Sigmoid colon (tissue), 7 donors: ENCODE measurements around the gene CDKN3. TPM values are rescaled to one million over a fixed set of nuclear protein-coding genes. Genes with fewer than 3 reads are reported as not detected.

Source experiments
- DNase-seq: peaks from one replicate; pipeline ENCODE4 v3.0.0-alpha.2; 2019
- H3K27ac ChIP-seq, 4 donors: fragments of 200-600 bp; sonication (generic); one replicate each; pipeline ENCODE4 v1.5.1; 2016 to 2019; ENCODE audit warnings: mild to moderate bottlenecking in 1 of 4
- H3K27me3 ChIP-seq, 3 donors: fragments of 200-600 bp; sonication (generic); one replicate each; pipeline ENCODE4 v1.5.1; 2019; ENCODE audit warnings: mild to moderate bottlenecking in 1 of 3
- H3K36me3 ChIP-seq, 4 donors: fragments of 200-600 bp; sonication (generic); one replicate each; pipeline ENCODE4 v1.5.1; 2016 to 2019
- H3K4me1 ChIP-seq, 4 donors: fragments of 200-600 bp; sonication (generic); one replicate each; pipeline ENCODE4 v1.5.1; 2017 to 2019
- H3K4me3 ChIP-seq, 4 donors: fragments of 200-600 bp; sonication (generic); one replicate each; pipeline ENCODE4 v1.5.1; 2017 to 2019; ENCODE audit warnings: mild to moderate bottlenecking in 2 of 4, moderate library complexity in 1 of 4
- H3K9me3 ChIP-seq, 4 donors: fragments of 200-600 bp in 3 of 4; sonication (generic) in 3 of 4; one replicate each; pipeline versions ENCODE4 v1.5.1 to v1.6.1; 2013 to 2019
- CTCF ChIP-seq, 4 experiments: fragments of 450-650 bp in 3 of 4; fragments of 200-600 bp in 1 of 4; IDR thresholded peaks; one replicate each; pipeline ENCODE4 v1.5.1; 2016 to 2019; ENCODE audit warnings: antibody characterized with exemption in 4 of 4, mild to moderate bottlenecking in 3 of 4, moderate library complexity in 2 of 4
- EP300 ChIP-seq, 4 donors: sonication (generic); formaldehyde crosslinking; IDR thresholded peaks; one replicate each; pipeline ENCODE4 v1.6.1; 2017; ENCODE audit warnings: antibody characterized with exemption in 4 of 4
- POLR2A ChIP-seq, 2 donors: fragments of 450-650 bp; IDR thresholded peaks; one replicate each; pipeline ENCODE4 v1.6.1; 2016; ENCODE audit warnings: antibody characterized with exemption in 2 of 2, mild to moderate bottlenecking in 2 of 2, moderate library complexity in 2 of 2
- POLR2AphosphoS5 ChIP-seq, 4 donors: sonication (generic); formaldehyde crosslinking; IDR thresholded peaks; one replicate each; pipeline ENCODE4 v1.6.1; 2017; ENCODE audit warnings: antibody characterized with exemption in 4 of 4
- WGBS, 2 donors: extraction: QIAGEN DNeasy Blood & Tissue Kit; methylation state at CpG; one replicate each; pipeline ENCODE4 v1.1.7; 2013; 5-methylcytosine and 5-hydroxymethylcytosine counted together
- intact Hi-C: fragments of 100-400 bp; cut with DNase I; formaldehyde crosslinking; loops from one replicate; pipeline ENCODE4 v1.15.1; 2023
- polyA plus RNA-seq, 3 donors: library from polyadenylated mRNA; stranded (reverse); fragments of 200-250 nt; gene quantifications; one replicate each; pipeline ENCODE4 v1.2.3, GENCODE V29; 2013
- total RNA-seq, 4 donors: library from RNA; depleted of rRNA; stranded (reverse); fragments of >200 nt; gene quantifications; one replicate each; pipeline ENCODE4 v1.1.0, GENCODE V29; 2016
- donor health status: healthy with polysubstance abuse.
- donor health status: Bipolar disorder and iron deficiency.
- donor health status: healthy.

CDKN3 gene
- total and polyA plus RNA-seq, 7 donors = 1.1 to 41.8 (median 6.6) TPM; not detected in 1

- intact Hi-C loops = no loop called here
- Histone ChIP-seq H3K4me1 (peaks cover 0 to 9% (median 3%) of the 10 kb centered on the region in 4 donors), H3K27me3 (no peaks in the 10 kb centered on the region), H3K4me3 (no peak overlapping the region), H3K36me3 (no peaks in the 10 kb centered on the region), H3K9me3 (no peaks in the 10 kb centered on the region), H3K27ac (no peak overlapping the region)
- 50 to 59% methylated on average over 5 of the region's 5 CpGs for WGBS, 2 donors
- no peak for DNase-seq
- TF ChIP-seq EP300 (IDR thresholded peaks at IDR 0.05) = no peak
These were observed 33.9 kb upstream of the CDKN3 start for GRCh38 chr14:54362759-54363437.

DNA sequence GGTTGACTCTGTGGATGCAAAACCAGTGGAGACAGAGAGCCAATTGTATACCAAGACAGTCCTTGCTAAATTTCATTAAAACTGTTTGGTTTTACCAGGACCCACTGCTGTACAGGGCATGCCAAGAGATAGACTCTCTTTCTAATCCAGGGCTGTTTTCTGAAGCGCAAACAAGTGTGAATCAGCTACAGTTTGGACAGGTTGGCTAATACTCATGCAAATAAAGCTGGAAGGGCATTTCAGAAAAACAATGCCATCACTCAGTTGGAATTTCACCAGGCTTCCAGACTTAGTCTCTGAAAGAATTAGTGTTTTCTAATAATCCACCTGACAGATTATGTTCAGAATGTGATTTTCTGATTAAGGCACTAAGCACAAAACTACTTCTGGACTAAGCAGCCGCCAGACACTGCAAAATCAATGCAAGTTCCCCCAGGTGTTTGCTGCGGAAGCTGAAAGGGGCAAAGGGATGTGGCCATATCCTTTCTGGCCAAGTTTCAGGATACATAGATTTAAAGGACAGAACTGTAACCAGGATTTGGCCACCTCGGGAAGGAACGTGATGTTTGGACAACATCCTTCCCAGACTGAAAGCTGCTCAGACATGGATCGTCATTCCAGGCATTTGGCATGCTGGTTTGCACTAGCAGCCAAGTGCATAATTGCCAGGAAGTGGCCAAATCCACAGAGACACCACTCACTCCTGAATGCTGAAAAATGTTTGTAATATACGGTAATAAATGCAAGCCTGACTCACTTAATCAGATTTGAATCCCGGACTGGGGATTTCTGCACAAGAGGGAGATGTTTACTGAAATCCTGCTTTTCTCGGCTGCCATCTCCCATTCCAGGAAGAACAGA lies 32.0 kb upstream of the CDKN3 start:
- Histone ChIP-seq H3K36me3 (no peaks in the 10 kb centered on the region), H3K27me3 (no peaks in the 10 kb centered on the region), H3K4me1 (peaks cover 0 to 9% (median 3%) of the 10 kb centered on the region in 4 donors), H3K27ac (peak overlapping the region in 1 of 4 donors; percentile 57), H3K9me3 (no peaks in the 10 kb centered on the region), H3K4me3 (no peak overlapping the region)
- 66 to 74% methylated on average over 9 of the region's 9 CpGs for WGBS, 2 donors
- intact Hi-C loops = no loop called here
- DNase-seq = no peak
- TF ChIP-seq POLR2AphosphoS5 (IDR thresholded peaks at IDR 0.05) = peak in 3 of 4 donors; percentile 14 to 74 (median 54)
- no peak for TF ChIP-seq POLR2A (IDR thresholded peaks at IDR 0.05)
- TF ChIP-seq EP300 (IDR thresholded peaks at IDR 0.05) = peak in 2 of 4 donors; percentile 35 to 70

DNA sequence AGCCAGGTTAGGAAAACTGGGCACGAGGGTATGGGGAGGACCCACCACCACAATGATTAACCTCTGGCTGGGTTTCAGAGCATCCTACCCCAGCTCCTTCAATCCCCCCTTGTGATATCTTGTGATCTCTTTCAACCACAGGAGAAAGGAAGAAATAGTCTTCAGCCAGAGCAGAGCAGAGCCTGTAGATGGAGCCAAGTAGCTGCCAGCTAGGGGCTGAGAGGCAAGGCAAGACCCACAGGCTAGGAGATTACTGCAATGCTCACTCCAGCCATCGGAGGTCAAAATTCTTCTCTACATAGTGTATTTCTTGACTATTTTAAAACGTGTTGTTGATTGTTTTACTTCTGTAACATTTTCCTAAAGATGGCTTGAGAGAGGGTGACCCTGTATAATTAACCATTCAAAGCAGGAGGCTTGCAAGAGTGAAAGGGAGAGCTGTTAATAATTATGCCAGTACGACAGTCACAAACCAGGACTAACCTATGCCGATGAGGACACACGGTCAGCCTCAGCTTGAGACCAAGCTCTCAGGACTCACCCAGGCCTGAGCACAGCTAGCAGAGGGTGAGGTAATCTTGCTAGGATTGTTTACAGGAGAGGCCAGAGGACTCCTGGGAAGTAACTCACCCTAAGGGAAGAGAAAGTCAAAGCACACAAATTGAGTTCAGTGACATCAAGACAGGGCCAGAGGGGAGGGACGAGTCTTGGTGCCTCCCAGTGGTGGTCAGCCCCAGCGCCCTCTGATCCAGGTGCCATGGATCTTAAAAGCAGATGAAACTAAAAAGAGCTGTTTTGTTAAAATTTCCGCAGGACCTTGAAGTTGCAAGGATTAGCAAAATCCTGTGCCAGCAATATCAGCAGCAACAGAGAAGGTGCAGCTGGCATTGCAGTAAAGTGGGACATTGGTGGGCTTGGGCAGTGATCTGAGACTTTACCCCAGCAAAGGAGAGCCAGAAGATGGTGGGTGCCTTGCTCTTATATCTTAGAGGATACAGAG lies 29.8 kb upstream of the CDKN3 start:
- H3K27ac ChIP-seq = no peak overlapping the region
- peaks cover 0 to 9% (median 3%) of the 10 kb centered on the region in 4 donors for H3K4me1 ChIP-seq
- WGBS, 2 donors = 22 to 53% methylated on average over 9 of the region's 9 CpGs
- intact Hi-C loops = no loop called here
- no peak overlapping the region for H3K4me3 ChIP-seq
- H3K9me3 ChIP-seq = no peaks in the 10 kb centered on the region
- H3K27me3 ChIP-seq = no peaks in the 10 kb centered on the region
- DNase-seq = no peak
- H3K36me3 ChIP-seq = no peaks in the 10 kb centered on the region
- TF ChIP-seq CTCF (IDR thresholded peaks at IDR 0.05) = peak in 2 of 4 experiments; percentile 23 to 27
- no peak for TF ChIP-seq EP300 (IDR thresholded peaks at IDR 0.05)
- TF ChIP-seq POLR2A (IDR thresholded peaks at IDR 0.05) = no peak
- peak in 1 of 4 donors; percentile 16 for TF ChIP-seq POLR2AphosphoS5 (IDR thresholded peaks at IDR 0.05)

GRCh38 chr14:54368291-54368690 lies 28.5 kb upstream of the CDKN3 start:
- Histone ChIP-seq H3K9me3 (no peaks in the 10 kb centered on the region), H3K4me1 (peaks cover 0 to 9% (median 3%) of the 10 kb centered on the region in 4 donors), H3K27me3 (no peaks in the 10 kb centered on the region), H3K27ac (no peak overlapping the region), H3K4me3 (no peak overlapping the region), H3K36me3 (no peaks in the 10 kb centered on the region)
- TF ChIP-seq CTCF (IDR thresholded peaks at IDR 0.05) (no peak), POLR2AphosphoS5 (IDR thresholded peaks at IDR 0.05) (no peak), EP300 (IDR thresholded peaks at IDR 0.05) (no peak), POLR2A (IDR thresholded peaks at IDR 0.05) (no peak)
- intact Hi-C loops = no loop called here
- no peak for DNase-seq
- WGBS, 2 donors = 69 to 89% methylated on average over 4 of the region's 4 CpGs

DNA sequence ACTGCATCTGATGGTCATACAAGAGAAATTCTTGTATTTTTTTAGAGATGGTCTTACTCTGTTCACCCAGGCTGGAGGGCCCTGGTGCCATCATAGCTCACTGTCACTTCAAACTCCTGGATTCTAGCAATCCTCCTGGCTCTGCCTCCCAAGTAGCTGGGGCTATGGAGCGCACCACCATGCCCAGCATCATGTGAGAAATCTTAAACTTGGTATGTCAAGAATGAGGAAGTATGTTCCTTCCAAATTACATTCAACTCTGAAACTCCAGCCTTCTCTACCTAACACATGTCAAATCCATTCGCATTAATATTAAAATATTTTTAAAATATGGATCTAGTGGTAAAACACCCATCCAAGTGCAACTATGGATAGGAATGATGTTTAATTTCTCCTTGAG lies 27.5 kb upstream of the CDKN3 start:
- TF ChIP-seq EP300 (IDR thresholded peaks at IDR 0.05) (no peak), POLR2AphosphoS5 (IDR thresholded peaks at IDR 0.05) (no peak), CTCF (IDR thresholded peaks at IDR 0.05) (no peak), POLR2A (IDR thresholded peaks at IDR 0.05) (no peak)
- Histone ChIP-seq H3K4me1 (peaks cover 0 to 9% (median 3%) of the 10 kb centered on the region in 4 donors), H3K4me3 (no peak overlapping the region), H3K27me3 (no peaks in the 10 kb centered on the region), H3K27ac (no peak overlapping the region), H3K9me3 (no peaks in the 10 kb centered on the region), H3K36me3 (no peaks in the 10 kb centered on the region)
- WGBS, 2 donors = 96% methylated on average over 2 of the region's 2 CpGs
- intact Hi-C loops = no loop called here
- no peak for DNase-seq
